Subcutaneous adipose tissue (tissue), 4 donors: ENCODE data around the gene NELFB. TPM values are rescaled to one million over a fixed set of nuclear protein-coding genes. Genes with fewer than 3 reads are reported as not detected.

Experiments used
- total RNA-seq, 4 donors: library from RNA; depleted of rRNA; stranded (reverse); fragments of >200 nt; gene quantifications; one replicate each; pipeline ENCODE4 v1.1.0, GENCODE V29; 2016
- TF ChIP-seq, protein P1 (sequence below): fragments of 450-650 bp; IDR thresholded peaks from one replicate; pipeline ENCODE4 v1.5.1; 2016; ENCODE audit warnings: low read depth, mild to moderate bottlenecking, control low read depth, antibody characterized with exemption, moderate library complexity

The NELFB gene
- total RNA-seq, 4 donors from 2014 or later, result 19.4 to 37.0 (median 30.8) TPM

DNA sequence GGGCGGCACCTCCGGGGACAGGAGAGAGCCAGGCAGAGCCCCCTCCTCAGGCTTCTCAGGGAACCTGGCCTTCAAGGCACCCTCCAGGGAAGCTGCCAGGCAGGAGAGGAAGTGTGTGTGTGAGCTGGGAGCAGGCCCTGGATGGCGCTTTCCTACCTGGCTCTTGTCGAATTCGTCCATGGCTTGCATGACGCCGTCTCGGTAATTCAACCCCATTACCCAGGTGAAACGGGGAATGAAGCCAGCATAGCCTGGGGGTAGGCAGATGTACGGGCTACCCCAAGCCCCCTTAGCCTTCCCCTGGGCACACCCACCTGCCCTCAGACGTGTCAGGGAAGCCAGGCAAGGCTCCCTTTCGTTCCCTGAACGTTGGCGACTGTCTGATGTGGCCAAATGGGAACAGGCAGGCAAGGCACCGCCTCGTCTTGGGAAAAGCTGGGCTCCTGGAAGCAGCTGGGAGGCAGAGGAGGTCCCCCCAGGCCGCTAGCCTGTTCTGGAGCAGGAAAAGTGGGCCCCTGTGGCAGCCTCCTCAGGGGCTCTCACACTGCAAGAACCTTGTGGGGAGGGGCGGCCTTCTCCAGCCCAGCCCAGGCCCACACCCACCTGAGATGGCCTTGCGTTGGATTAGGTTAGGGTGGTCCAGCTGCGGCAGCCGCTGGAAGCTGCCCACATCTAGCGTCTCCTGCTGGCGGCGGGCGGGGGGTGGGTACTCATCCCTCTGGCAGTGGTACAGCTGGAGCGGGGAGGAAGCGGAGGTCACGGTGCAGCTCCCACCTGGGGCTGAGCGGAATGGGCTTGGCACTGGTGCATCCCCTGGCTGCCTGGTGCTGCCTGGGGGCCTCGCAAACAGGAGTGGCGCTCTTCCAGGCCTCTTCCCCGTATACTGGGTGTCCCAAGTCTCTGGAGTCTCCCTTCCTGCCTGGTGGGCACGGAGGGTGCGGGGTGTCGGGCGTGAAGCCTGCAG is 10.4 kb upstream of the NELFB start:
- TF ChIP-seq, protein P1, sequence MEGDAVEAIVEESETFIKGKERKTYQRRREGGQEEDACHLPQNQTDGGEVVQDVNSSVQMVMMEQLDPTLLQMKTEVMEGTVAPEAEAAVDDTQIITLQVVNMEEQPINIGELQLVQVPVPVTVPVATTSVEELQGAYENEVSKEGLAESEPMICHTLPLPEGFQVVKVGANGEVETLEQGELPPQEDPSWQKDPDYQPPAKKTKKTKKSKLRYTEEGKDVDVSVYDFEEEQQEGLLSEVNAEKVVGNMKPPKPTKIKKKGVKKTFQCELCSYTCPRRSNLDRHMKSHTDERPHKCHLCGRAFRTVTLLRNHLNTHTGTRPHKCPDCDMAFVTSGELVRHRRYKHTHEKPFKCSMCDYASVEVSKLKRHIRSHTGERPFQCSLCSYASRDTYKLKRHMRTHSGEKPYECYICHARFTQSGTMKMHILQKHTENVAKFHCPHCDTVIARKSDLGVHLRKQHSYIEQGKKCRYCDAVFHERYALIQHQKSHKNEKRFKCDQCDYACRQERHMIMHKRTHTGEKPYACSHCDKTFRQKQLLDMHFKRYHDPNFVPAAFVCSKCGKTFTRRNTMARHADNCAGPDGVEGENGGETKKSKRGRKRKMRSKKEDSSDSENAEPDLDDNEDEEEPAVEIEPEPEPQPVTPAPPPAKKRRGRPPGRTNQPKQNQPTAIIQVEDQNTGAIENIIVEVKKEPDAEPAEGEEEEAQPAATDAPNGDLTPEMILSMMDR, result no peak

DNA sequence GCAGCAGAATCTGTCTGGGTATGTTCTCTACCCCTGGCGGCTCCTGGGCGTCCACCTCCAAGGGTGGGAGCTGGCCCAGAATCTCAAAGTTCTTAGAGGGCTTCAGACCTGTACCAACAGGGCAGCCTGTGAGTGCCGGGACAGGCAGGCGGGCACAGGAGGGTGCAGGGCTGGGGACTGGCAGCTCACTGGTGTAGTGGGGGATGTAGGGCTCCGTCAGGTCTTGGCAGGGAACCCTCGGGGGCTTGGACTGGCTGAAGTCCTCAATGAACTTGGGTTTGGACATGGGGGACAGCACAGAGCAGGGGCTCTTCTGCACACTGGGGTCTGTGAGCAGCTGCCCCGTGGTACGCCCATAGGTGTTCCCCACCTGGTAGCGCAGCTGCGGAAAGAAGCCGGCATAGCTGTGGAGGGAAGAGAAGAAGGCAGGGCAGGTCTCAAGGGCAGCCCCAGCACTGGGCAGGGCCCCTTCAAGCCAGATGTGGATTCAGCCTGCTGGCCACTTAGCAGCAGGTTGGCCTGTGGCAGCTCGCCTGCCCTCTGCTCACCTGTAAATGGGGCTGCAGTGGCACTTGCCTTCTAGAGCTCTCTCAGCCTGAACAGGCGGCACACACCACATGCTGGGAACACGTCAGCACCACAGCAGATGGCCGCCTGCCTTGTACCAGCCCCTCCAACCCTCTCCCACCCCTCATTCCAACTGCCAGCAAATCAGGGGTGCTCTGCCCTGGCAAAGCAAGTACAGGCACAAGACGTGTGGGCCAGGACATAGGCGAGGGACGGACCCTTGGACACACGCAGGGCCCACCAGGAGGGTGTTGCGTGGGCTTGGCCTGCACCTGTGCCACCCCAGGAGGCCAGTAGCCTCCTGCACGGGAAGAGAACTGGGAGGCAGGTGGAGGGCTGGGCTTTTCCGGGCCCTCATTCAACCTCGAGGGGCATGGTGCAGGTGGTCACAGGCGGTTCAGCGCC is 9.4 kb upstream of the NELFB start:
- TF ChIP-seq, protein P1, result no peak

DNA sequence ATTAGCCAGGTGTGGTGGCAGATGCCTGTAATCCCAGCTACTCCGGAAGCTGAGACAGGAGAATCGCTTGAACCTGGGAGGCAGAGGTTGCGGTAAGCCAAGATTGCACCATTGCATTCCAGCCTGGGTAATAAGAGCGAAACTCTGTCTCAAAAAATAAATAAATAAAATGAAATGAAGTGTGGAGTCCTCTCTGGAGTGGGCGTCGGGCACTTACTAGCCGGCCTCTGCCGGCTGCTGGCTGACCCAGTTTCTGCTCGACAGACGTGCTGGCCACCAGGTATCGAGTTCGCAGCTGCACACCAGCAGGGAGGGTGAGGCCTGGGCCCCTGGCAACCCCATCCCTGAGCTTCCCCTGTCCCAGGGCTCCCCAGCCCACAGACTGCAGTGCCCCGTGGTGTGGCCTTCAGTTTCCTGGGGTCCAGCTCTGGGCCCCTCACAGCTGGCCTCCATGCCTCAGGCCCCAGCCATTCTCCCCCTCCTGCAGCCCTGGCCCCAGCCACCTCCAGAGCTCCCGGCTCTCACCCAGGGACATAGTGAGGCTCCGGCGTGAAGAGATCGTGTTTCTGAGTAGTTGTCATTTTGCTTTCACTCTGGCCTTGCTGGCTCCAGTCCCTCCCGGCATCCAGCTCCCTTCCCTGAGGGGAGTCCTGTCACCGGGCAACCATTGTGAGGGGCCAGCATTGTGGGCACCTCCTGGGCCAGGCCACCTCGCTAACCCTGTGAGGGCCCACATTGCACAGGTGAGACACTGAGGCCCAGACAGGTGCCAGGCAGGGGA is 7.8 kb upstream of the NELFB start:
- TF ChIP-seq, protein P1, result no peak

DNA sequence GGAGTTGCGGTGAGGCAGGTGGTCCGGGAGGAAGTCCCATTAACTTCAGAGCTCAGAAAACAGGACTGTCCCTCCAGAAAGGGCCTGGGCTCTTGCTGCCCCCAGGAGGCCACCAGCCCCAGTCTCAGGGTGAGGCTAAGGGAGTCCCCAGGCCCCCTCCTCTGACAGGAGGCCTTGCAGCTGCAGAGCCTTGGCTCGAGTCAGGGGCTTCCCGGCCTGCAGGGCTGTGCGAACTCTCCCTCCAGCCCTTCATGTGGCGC is 7.3 kb upstream of the NELFB start:
- TF ChIP-seq, protein P1, result no peak

DNA sequence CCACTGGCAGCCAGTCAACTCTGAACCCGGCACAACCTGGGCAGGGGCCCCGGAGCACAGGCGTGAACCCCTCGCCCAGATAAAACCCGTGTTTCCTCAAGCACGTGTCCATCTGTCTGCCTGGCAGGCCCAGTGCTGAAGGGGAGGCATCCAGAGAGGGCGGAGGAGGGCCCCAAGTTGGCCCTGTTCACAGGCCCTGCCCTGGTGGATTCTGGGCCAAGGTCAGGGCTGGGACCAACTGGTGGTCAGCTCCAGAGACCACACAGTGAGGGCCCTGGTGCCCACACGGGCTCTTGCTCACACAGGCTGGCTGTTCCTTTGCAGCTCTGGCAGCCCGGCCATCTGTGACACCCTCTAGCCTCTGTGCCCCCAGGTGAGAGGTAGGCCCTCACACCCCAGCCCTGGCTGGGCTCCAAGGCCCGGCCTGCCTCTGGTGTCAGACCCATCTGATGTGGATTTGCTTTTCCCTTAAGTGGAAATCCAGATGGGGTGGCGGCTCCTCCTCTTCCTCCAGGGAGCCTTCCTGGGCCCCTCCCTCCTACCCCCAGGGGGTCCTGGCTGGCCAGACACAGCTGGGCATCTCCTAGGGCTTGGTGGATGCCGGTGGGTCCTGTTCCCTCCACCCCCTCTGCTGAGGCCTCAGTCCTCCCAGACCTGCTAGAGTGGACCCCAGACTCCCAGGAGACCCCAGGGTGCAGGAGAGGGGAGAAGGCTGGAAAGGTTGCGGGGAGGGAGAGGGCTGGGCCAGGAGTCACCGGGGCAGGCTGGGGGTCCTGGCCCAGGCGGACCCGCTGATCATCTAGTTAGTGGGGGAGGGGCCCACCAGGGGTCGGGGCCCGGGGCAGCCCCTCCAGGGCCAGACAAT is 4.6 kb upstream of the NELFB start:
- TF ChIP-seq, protein P1, result no peak

DNA sequence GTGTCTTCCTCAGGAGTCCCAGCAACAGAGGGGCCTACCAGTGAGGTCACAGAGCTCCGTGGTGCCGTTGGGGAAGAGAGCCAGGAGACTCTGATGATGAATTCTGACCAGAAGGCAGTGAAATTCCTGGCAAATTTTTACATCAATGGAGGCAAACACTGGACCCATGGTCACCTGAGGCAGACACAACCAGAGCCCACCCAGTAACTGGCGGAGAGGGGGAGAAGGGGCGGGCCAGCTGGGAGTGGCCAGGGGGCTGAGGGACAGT is 4.0 kb upstream of the NELFB start, which contains the start of gene STPG3:
TSS of gene STPG3 (plus strand) at position 93 of the 268 bp plus-strand sequence. CDS start at position 94, 1 bp downstream.
- TF ChIP-seq, protein P1, result no peak
